Middle frontal gyrus (tissue), 1 donor: ENCODE results near the gene DTX2.
A peak's percentile ranks its signal among the peaks of the same experiment; 100 is the strongest.
"Not testable (repeated sequence)": the region's sequence is repeated elsewhere in the genome, so short reads cannot be mapped to it uniquely, and the experiment has no call there.

Experiments
- DNase-seq: peaks from one replicate; pipeline ENCODE4 v3.0.0-alpha.2; 2015; ENCODE audit warnings: low spot score; ENCODE audit errors: extremely low spot score

The DTX2 gene

GRCh38 chr7:76511200-76511910 lies 49.8 kb downstream of the DTX2 start:
- DNase-seq: not testable (repeated sequence)

- not testable (repeated sequence) for DNase-seq
These were observed 50.7 kb downstream of the DTX2 start for GRCh38 chr7:76511911-76512885.

DNA sequence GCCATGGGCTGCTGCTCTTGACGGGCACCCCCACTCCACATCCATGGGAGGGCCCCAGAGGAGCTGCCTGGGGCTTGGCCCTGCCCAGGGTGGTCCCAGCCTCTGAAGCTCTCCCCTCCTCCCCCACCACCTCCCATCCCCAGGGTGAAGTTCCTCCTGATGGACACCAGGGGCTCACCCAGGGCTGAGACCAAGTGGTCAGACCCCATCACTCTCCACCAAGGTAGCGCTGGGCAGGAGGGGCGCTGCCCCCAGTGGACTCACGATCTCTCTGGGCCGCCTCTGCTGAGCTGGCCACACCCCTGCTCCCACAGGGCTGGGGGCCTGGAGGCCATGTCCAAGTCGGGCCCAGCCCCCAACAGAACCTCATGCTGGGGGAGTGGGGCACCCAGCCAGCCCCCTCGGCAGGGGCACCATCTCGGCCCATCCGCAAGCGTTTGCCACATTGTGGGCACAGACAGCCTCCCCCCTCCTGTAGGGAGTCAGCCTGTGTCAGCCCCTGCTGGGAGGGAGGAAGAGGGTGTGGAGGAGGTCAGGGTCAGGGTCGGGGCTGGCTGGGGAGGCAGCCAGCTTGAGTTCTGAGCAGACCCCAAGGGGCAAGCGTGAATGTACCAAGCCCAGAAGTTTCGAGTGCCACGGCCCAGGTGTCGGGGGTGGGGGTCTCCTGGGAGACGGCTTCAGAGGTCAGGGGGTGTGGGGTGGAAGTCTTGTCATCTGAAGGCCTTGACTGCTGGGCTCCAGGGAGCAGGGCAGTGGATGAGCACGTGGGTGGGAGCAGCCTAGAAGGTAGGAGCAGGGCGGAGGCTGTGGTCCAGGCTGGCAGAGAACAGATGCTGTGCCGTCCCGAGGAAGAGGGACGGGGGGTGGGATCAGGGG lies 51.7 kb downstream of the DTX2 start:
- DNase-seq: no peak

DNA sequence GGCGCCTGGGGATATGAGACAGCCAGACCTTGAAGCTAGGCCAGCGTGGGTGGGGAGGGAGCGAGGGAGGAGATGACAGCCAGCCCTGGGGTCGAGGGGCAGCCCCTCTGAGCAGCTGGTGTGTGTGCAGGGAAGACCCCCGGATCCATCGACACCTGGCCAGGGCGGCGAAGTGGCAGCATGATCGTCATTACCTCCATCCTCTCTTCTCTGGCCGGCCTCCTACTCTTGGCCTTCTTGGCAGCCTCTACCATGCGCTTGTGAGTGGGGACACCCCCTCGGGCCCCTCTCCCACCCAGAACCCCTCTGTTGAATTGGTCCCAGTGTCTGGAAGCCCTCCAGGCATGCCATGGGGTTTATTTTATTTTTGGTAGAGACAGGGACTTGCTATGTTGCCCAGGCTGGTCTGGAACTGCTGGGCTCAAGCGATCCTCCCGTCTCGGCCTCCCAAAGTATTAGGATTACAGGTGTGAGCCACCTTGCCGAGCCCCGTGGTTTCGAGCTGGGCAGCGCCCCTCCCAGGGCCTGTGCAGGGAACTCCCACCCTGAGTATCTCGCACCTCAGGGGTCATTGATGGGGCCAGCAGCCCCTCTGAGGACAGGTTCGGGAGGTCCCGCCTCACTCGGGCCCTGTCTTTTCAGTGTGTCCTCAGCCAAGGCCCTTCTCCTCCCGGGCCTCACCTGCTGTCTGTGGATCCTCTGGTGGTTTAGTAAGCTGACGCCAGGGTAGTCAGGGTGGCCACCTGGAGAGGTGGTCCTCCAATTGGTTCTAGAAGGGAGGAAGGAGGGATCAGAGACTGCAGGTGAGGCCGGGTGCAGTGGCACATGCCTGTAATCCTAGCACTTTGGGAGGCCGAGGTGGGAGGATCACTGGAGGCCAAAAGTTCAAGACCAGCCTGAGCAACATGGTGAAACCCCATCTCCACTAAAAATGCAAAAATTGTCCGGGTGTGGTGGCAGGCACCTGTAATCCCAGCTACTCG lies 52.6 kb downstream of the DTX2 start:
- DNase-seq: no peak

DNA sequence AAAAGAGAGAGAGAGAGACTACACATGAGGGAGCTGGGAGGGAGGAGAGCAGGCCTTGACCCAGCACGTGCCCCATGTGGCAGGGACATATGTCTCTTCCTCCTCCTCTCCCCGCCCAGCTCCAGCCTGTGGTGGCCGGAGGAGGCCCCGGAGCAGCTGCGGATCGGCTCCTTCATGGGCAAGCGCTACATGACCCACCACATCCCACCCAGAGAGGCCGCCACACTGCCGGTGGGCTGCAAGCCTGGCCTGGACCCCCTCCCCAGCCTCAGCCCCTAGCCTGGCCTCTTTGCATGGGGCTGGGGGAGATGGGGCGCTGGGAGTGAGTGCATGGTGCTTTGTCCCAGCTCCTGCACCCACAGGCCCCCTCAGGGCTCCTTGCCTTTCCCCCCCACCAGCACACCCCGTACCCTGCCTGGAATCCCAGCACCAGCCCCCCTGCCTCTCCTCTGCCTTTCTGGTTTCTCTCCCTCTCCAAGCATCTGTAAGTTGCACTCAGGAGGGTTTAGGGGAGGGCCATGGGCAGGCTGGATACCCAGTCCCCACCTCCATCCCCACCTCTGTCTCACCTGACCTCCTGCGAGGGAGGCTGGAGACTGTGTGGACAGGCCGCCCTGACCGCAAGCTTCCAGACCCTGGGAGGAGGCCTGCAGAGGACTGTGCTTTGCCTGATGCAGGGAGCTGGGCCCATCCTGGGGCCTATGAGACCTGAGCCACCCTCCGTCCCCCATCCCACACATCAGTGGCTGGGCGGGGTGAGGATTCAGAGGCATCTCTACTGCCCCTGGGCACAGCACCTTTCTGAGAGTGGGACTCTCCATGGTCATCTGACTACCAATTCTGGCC lies 53.6 kb downstream of the DTX2 start:
- DNase-seq: no peak

DNA sequence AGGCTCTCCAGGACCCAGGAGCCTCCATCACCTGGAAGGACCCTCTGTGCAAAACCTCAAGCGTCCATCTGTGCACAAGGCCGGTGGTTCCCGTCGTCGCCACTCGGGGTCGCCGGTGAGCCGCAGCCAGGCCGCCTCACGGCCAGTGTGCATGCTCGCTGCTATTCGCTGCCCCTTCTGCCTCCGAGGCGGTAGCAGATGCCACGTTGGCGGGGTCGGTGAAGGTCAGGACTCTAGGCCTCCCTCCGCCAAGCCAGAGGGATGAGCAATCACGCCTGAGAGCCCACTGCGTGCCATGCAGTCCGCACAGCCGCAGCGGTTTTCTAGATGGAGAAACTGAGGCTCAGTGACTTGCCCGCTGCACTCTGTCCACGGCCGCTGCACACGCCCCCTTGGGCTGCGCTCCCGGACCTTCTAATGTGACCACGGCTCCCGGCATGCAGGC lies 54.5 kb downstream of the DTX2 start:
- DNase-seq: peak; percentile 9

DNA sequence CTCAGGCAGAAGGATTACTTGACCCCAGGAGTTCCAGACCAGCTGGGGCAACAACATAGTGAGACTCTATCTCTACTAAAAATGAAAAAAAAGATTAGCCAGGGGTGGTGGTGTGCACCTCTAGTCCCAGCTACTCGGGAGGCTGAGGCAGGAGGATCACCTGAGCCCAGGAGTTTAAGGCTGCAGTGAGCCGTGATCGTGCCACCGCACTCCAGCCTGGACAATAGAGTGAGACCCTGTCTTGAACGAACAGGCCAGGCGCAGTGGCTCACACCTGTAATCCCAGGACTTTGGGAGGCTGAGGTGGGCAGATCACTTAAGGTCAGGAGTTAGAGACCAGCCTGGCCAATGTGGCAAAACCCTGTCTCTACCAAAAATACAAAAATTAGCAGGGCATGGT lies 55.4 kb downstream of the DTX2 start:
- not testable (repeated sequence) for DNase-seq

DNA sequence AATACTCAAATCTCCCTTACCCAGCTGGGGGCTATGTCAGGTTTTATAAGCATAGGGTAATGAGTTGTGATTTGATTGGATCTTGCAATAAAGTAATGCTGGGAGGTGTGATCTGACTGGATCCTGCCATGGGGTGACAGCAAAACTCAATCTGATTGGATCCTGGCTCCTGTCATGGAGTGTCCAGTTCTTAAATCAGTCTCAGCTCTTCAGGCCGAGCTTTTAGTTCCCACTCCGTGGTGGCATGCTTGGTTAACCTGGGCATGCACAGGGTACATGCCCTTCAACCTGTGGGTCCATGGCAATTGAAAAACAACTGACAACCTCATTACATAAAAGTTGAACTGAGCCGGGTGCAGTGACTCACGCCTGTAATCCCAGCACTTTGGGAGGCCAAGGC lies 64.7 kb downstream of the DTX2 start:
- not testable (repeated sequence) for DNase-seq

DNA sequence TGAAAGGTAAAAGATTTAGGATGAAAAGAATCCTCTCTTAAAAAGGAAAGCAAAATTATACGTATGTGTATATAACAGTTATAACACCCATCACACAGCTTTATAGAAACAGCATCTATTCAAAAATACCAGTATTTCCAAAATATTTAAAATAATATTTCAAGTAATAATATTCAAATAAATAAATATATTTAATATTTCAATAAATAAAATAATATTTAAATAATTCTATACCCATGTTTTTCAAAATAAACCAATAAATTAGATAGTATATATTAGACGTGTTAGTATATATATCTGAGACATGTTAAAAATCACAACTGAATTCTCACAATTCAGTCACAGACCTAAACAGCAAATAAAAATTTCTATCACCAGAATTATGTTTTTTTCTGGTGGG lies 70.1 kb downstream of the DTX2 start:
- DNase-seq: not testable (repeated sequence)

GRCh38 chr7:76543197-76543596 lies 81.7 kb downstream of the DTX2 start, which contains the start of gene SPDYE16:
Gene SPDYE16 (minus strand): TSS chr7:76543297. CDS start chr7:76541459, 1,838 bp downstream.
- DNase-seq: not testable (repeated sequence)

DNA sequence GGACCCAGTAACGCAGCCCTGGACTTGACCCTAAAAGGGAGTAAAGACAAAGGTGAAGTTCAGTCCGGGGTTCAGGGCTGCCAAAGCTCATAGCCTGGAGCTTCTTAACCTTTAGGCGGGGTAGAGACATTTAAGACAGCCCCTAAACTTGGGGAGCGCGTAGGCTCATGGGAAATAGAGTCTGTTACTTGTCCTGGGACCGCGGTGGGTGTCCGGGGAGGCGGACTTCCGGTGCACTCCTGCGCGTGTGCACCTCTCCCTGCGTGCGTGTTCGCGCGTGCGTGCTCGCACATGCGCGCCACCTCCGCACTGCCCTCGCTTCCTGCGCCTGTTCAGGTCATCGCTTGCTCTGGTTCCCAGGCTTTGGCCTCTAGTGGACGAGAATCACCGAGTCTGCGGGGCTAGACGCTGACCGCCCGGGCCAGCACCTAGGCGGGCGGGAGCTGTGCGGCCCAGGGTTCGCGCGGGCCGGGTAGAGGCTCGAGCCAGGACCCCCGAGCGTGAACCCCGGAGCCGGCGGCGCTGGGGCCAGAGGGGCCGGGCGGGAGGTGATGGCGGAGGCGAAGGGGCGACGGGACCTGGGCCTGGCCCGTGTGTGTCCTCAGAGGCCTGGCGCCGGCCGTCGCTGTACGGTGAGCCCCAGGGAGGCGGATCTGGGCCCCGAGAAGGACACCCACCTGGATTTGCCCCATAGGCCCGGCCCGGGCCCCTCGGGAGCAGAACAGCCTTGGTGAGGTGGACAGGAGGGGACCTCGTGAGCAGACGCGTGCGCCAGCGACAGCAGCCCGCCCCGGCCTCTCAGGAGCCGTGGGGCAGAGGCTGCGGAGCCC lies 87.7 kb downstream of the DTX2 start:
- DNase-seq: peak; percentile 88

DNA sequence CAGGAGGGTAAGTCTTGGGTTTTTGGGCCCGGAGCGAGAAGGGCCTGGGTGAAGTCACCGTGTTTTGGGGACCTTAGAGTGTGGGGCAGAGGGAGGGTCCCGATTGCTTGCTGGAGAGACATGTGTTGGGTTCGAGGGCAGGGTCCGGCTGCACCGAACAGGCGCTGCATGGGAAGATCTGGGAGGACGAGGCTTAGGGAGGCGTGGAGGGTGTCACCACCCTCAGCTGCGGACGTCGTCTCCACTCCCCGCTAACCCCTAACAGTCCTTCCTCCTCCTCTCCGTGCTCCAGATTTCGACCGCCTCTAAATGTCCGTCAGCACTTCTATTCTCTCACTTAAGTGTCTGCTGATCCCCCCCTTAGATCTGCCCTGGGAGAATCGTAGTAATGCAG lies 88.3 kb downstream of the DTX2 start:
- DNase-seq: not testable (repeated sequence)

DNA sequence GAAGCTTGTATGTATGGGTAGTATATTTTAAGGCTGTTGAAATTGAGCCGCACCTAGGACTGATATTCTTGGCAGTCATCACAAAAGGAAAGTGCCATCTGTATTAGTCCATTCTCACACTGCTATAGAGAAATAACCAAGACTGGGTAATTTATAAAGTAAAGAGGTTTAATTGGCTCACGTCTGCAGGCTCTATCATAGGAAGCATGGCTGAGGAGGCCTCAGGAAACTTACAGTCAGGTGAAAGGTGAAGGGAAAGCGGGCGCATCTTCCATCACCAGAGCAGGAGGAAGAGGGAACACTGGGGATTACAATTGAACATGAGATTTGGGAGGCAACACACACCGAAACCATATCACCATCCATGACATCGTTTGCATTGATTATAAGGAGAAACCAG lies 90.5 kb downstream of the DTX2 start:
- not testable (repeated sequence) for DNase-seq
